ENCODE results near the gene CCDC192.

The CCDC192 gene

GRCh38 chr5:127821896-127822295 is 118.7 kb downstream of the CCDC192 start:
- Histone ChIP-seq H3K27ac (ENCODE audit: low read depth, low read length) (no peak overlapping the region), H3K27me3 (ENCODE audit: control insufficient read depth, low read length) (no peaks in the 10 kb centered on the region), H3K4me3 (ENCODE audit: low read length) (no peak overlapping the region), H3K4me1 (ENCODE audit: control insufficient read depth, low read length) (no peaks in the 10 kb centered on the region), H3K79me2 (ENCODE audit: control insufficient read depth, low read length) (no peaks in the 10 kb centered on the region), H3F3A (ENCODE audit: control insufficient read depth, insufficient read depth) (no peaks in the 10 kb centered on the region), H3K9me2 (replicated peaks; ENCODE audit: control insufficient read depth, low read length) (no peaks in the 10 kb centered on the region), H3K36me3 (ENCODE audit: control insufficient read depth, low read length) (no peaks in the 10 kb centered on the region), H3K4me2 (ENCODE audit: low read length) (no peak overlapping the region), H3K9me3 (ENCODE audit: control insufficient read depth, insufficient read depth, low read length) (no peaks in the 10 kb centered on the region), H4K20me1 (ENCODE audit: control insufficient read depth, insufficient read depth, low read depth, low read length) (no peaks in the 10 kb centered on the region)
- no peak for TF ChIP-seq EZH2phosphoT487 (IDR thresholded peaks at IDR 0.05; ENCODE audit: borderline replicate concordance, low read length)
- no peak for TF ChIP-seq CTCF (IDR thresholded peaks at IDR 0.05; ENCODE audit: low read depth, low read length, poor library complexity, severe bottlenecking)

- no peak overlapping the region for H3K4me3 ChIP-seq (ENCODE audit: low read length)
- H4K20me1 ChIP-seq (ENCODE audit: control insufficient read depth, insufficient read depth, low read depth, low read length), result no peaks in the 10 kb centered on the region
- no peak for TF ChIP-seq EZH2phosphoT487 (IDR thresholded peaks at IDR 0.05; ENCODE audit: borderline replicate concordance, low read length)
- TF ChIP-seq CTCF (IDR thresholded peaks at IDR 0.05; ENCODE audit: low read depth, low read length, poor library complexity, severe bottlenecking), result no peak
- H3K4me2 ChIP-seq (ENCODE audit: low read length), result no peak overlapping the region
- H3K36me3 ChIP-seq (ENCODE audit: control insufficient read depth, low read length), result no peaks in the 10 kb centered on the region
- no peaks in the 10 kb centered on the region for H3K4me1 ChIP-seq (ENCODE audit: control insufficient read depth, low read length)
- no peak overlapping the region for H3K27ac ChIP-seq (ENCODE audit: low read depth, low read length)
- no peaks in the 10 kb centered on the region for H3K9me2 ChIP-seq (replicated peaks; ENCODE audit: control insufficient read depth, low read length)
- no peaks in the 10 kb centered on the region for H3F3A ChIP-seq (ENCODE audit: control insufficient read depth, insufficient read depth)
- H3K9me3 ChIP-seq (ENCODE audit: control insufficient read depth, insufficient read depth, low read length), result no peaks in the 10 kb centered on the region
- no peaks in the 10 kb centered on the region for H3K79me2 ChIP-seq (ENCODE audit: control insufficient read depth, low read length)
- H3K27me3 ChIP-seq (ENCODE audit: control insufficient read depth, low read length), result no peaks in the 10 kb centered on the region
These were observed 120.9 kb downstream of the CCDC192 start for GRCh38 chr5:127824126-127824525.

GRCh38 chr5:127826011-127826410 is 122.8 kb downstream of the CCDC192 start:
- no peaks in the 10 kb centered on the region for H3K9me2 ChIP-seq (replicated peaks; ENCODE audit: control insufficient read depth, low read length)

More at GRCh38 chr5:127826011-127826410, 122.8 kb downstream of the CCDC192 start:
- H3K36me3 ChIP-seq (ENCODE audit: control insufficient read depth, low read length), result no peaks in the 10 kb centered on the region
- H3K4me1 ChIP-seq (ENCODE audit: control insufficient read depth, low read length), result no peaks in the 10 kb centered on the region
- H3K27me3 ChIP-seq (ENCODE audit: control insufficient read depth, low read length), result no peaks in the 10 kb centered on the region
- no peaks in the 10 kb centered on the region for H3K9me3 ChIP-seq (ENCODE audit: control insufficient read depth, insufficient read depth, low read length)
- H3F3A ChIP-seq (ENCODE audit: control insufficient read depth, insufficient read depth), result no peaks in the 10 kb centered on the region
- no peaks in the 10 kb centered on the region for H3K79me2 ChIP-seq (ENCODE audit: control insufficient read depth, low read length)
- H4K20me1 ChIP-seq (ENCODE audit: control insufficient read depth, insufficient read depth, low read depth, low read length), result no peaks in the 10 kb centered on the region
- TF ChIP-seq EZH2phosphoT487 (IDR thresholded peaks at IDR 0.05; ENCODE audit: borderline replicate concordance, low read length), result no peak
- TF ChIP-seq CTCF (IDR thresholded peaks at IDR 0.05; ENCODE audit: low read depth, low read length, poor library complexity, severe bottlenecking), result no peak
- no peak overlapping the region for H3K4me2 ChIP-seq (ENCODE audit: low read length)
- no peak overlapping the region for H3K27ac ChIP-seq (ENCODE audit: low read depth, low read length)
- H3K4me3 ChIP-seq (ENCODE audit: low read length), result no peak overlapping the region
